NOMO-1 treated with dmso at 0.1 percent for 144 hours (cell line): ENCODE measurements around the gene COL6A3.
A peak's percentile ranks its signal among the peaks of the same experiment; 100 is the strongest.

Experiments
- DNase-seq: peaks from one replicate; lab custom pipeline; 2025; ENCODE audit not compliant: unreplicated experiment; lab: John Stamatoyannopoulos, UW

COL6A3 gene

GRCh38 chr2:237413777-237414661, at the start of gene COL6A3:
Gene COL6A3, minus strand, starts transcription at chr2:237414164. Its CDS starts 17,347 bp downstream, at chr2:237396817.
- DNase-seq = no peak

GRCh38 chr2:237459741-237460174, 45.8 kb upstream of the COL6A3 start:
- no peak for DNase-seq

- DNase-seq = no peak
Observed at GRCh38 chr2:237459226-237459625, 45.3 kb upstream of the COL6A3 start.

- no peak for DNase-seq
Observed at GRCh38 chr2:237458519-237458918, 44.6 kb upstream of the COL6A3 start.

- no peak for DNase-seq
Observed at GRCh38 chr2:237457388-237457941, 43.5 kb upstream of the COL6A3 start.

- DNase-seq = peak; percentile 1
Observed at GRCh38 chr2:237456200-237456843, 42.4 kb upstream of the COL6A3 start.

GRCh38 chr2:237455764-237456163, 41.8 kb upstream of the COL6A3 start:
- no peak for DNase-seq

- no peak for DNase-seq
Observed at GRCh38 chr2:237453671-237454070, 39.7 kb upstream of the COL6A3 start.

GRCh38 chr2:237452861-237453260, 38.9 kb upstream of the COL6A3 start:
- no peak for DNase-seq

- no peak for DNase-seq
Observed at GRCh38 chr2:237451643-237452469, 37.9 kb upstream of the COL6A3 start.

GRCh38 chr2:237450583-237450982, 36.6 kb upstream of the COL6A3 start:
- DNase-seq = no peak

- DNase-seq = no peak
Observed at GRCh38 chr2:237450108-237450507, 36.1 kb upstream of the COL6A3 start.

- no peak for DNase-seq
Observed at GRCh38 chr2:237449193-237449881, 35.4 kb upstream of the COL6A3 start.

- no peak for DNase-seq
Observed at GRCh38 chr2:237448626-237449025, 34.7 kb upstream of the COL6A3 start.

- no peak for DNase-seq
Observed at GRCh38 chr2:237448171-237448570, 34.2 kb upstream of the COL6A3 start.

GRCh38 chr2:237447496-237447895, 33.5 kb upstream of the COL6A3 start:
- no peak for DNase-seq

- no peak for DNase-seq
Observed at GRCh38 chr2:237446338-237446665, 32.3 kb upstream of the COL6A3 start.

- no peak for DNase-seq
Observed at GRCh38 chr2:237445611-237446337, 31.8 kb upstream of the COL6A3 start.

- DNase-seq = no peak
Observed at GRCh38 chr2:237444071-237444470, 30.1 kb upstream of the COL6A3 start.
